Esophagus muscularis mucosa (tissue), 3 donors: Measurements from ENCODE around the gene CAV1.

Experiments used
- POLR2A ChIP-seq: fragments of 450-650 bp; IDR thresholded peaks from one replicate; pipeline ENCODE4 v1.6.1; 2017; ENCODE audit warnings: antibody characterized with exemption, moderate library complexity, mild to moderate bottlenecking, low read depth
- POLR2AphosphoS5 ChIP-seq, 2 donors: sonication (generic); formaldehyde crosslinking; IDR thresholded peaks; one replicate each; pipeline ENCODE4 v1.6.1; 2017; ENCODE audit warnings: antibody characterized with exemption in 2 of 2
- TF ChIP-seq, protein P1 (sequence below), 3 experiments: fragments of 200-600 bp in 2 of 3; fragments of 450-650 bp in 1 of 3; sonication (generic) in 2 of 3; IDR thresholded peaks; one replicate each; pipeline ENCODE4 v1.5.1; 2017 to 2019; ENCODE audit warnings: antibody characterized with exemption in 3 of 3, mild to moderate bottlenecking in 2 of 3, moderate library complexity in 1 of 3

DNA sequence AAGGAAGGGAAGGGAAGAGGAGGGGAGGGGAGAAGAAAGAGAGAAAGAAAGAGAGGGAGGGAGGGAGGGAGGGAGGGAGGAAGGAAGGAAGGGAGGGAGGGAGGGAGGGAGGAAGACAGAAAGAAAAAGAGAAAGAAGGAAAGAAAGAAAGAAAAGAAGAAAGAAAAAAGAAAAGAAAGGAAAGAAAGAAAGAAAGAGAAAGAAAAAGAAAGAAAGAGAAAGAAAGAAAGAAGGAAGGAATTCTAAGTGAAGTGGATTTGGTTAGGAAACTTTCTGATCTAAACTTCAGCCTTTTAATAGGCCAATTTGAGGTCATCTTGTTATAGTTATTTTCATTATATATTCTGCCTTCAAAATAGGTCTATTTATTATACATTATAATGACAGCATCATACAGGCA is 21.0 kb upstream of the CAV1 start:
- TF ChIP-seq, protein P1, sequence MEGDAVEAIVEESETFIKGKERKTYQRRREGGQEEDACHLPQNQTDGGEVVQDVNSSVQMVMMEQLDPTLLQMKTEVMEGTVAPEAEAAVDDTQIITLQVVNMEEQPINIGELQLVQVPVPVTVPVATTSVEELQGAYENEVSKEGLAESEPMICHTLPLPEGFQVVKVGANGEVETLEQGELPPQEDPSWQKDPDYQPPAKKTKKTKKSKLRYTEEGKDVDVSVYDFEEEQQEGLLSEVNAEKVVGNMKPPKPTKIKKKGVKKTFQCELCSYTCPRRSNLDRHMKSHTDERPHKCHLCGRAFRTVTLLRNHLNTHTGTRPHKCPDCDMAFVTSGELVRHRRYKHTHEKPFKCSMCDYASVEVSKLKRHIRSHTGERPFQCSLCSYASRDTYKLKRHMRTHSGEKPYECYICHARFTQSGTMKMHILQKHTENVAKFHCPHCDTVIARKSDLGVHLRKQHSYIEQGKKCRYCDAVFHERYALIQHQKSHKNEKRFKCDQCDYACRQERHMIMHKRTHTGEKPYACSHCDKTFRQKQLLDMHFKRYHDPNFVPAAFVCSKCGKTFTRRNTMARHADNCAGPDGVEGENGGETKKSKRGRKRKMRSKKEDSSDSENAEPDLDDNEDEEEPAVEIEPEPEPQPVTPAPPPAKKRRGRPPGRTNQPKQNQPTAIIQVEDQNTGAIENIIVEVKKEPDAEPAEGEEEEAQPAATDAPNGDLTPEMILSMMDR (IDR thresholded peaks at IDR 0.05), result no peak
- TF ChIP-seq POLR2A (no peak), POLR2AphosphoS5 (IDR thresholded peaks at IDR 0.05) (no peak)
